Smooth muscle cell (in vitro differentiated cells): Measurements from ENCODE around the gene GCK. TPM values are rescaled to one million over a fixed set of nuclear protein-coding genes. Genes with fewer than 3 reads are reported as not detected.

Source experiments
- DNase-seq: peaks from one replicate; lab custom pipeline; 2025; ENCODE audit not compliant: unreplicated experiment; lab: John Stamatoyannopoulos, UW
- H2AFZ ChIP-seq: fragments of 200-600 bp; sonication (generic); 2 replicates; pipeline ENCODE4 v1.6.0; 2016; ENCODE audit warnings: antibody characterized with exemption, low read depth, mild to moderate bottlenecking
- H3F3A ChIP-seq: fragments of 200-600 bp; sonication (generic); 2 replicates; pipeline ENCODE4 v1.6.0; 2017; ENCODE audit warnings: antibody characterized with exemption, low read depth
- H3K27ac ChIP-seq: fragments of 200-600 bp; sonication (generic); 2 replicates; pipeline ENCODE4 v1.5.1; 2016; ENCODE audit warnings: low read depth, mild to moderate bottlenecking
- H3K27me3 ChIP-seq: fragments of 200-600 bp; sonication (generic); 2 replicates; pipeline ENCODE4 v1.6.1; 2016; ENCODE audit warnings: low read depth, mild to moderate bottlenecking
- H3K36me3 ChIP-seq: fragments of 200-600 bp; sonication (generic); 2 replicates; pipeline ENCODE4 v1.5.1; 2016; ENCODE audit warnings: low read depth
- H3K4me1 ChIP-seq: fragments of 200-600 bp; sonication (generic); 2 replicates; pipeline ENCODE4 v1.5.1; 2016; ENCODE audit warnings: low read depth
- H3K4me2 ChIP-seq: fragments of 200-600 bp; sonication (generic); 2 replicates; pipeline ENCODE4 v1.6.0; 2016; ENCODE audit warnings: mild to moderate bottlenecking
- H3K4me3 ChIP-seq: fragments of 200-600 bp; sonication (generic); 2 replicates; pipeline ENCODE4 v1.5.1; 2016; ENCODE audit warnings: mild to moderate bottlenecking
- H3K79me2 ChIP-seq: fragments of 200-600 bp; sonication (generic); 2 replicates; pipeline ENCODE4 v1.6.0; 2016; ENCODE audit warnings: low read depth, mild to moderate bottlenecking
- H3K9ac ChIP-seq: fragments of 200-600 bp; sonication (generic); 2 replicates; pipeline ENCODE4 v1.6.0; 2016; ENCODE audit warnings: low read depth
- H3K9me3 ChIP-seq: fragments of 200-600 bp; sonication (generic); replicated peaks from 2 replicates; pipeline ENCODE4 v1.5.1; 2016; ENCODE audit warnings: low read depth
- H4K20me1 ChIP-seq: fragments of 200-600 bp; sonication (generic); 2 replicates; pipeline ENCODE4 v1.6.0; 2016; ENCODE audit warnings: low read depth
- WGBS: methylation state at CpG from one replicate; pipeline ENCODE4 v1.1.7; 2016; ENCODE audit warnings: low lambda C conversion rate; 5-methylcytosine and 5-hydroxymethylcytosine counted together
- polyA plus RNA-seq: library from polyadenylated mRNA; unstranded; fragments of >200 nt; fragmentation: Nextera tagmentation; extraction: Ambion mirVana; gene quantifications from 2 replicates; pipeline ENCODE4 v1.2.1, GENCODE V29; 2016
- total RNA-seq: library from RNA; depleted of rRNA; stranded (reverse); fragments of >200 nt; gene quantifications from 2 replicates; pipeline ENCODE4 v1.2.3, GENCODE V29; 2014
- TF ChIP-seq, protein P1 (sequence below): fragments of 200-600 bp; sonication (generic); IDR thresholded peaks from 2 replicates; pipeline ENCODE4 v1.5.1; 2017; ENCODE audit warnings: borderline replicate concordance, mild to moderate bottlenecking, antibody characterized with exemption; ENCODE audit not compliant: insufficient read depth, poor library complexity, severe bottlenecking

GCK gene
- total and polyA plus RNA-seq, 2 experiments from 2014 or later = 1.6 to 5.5 TPM

- DNase-seq = no peak
- Histone ChIP-seq H3F3A (no peaks in the 10 kb centered on the region), H3K4me3 (no peak overlapping the region), H3K27me3 (no peaks in the 10 kb centered on the region), H3K9ac (no peak overlapping the region), H4K20me1 (no peaks in the 10 kb centered on the region), H2AFZ (no peak overlapping the region), H3K36me3 (no peaks in the 10 kb centered on the region), H3K79me2 (no peaks in the 10 kb centered on the region), H3K9me3 (no peaks in the 10 kb centered on the region), H3K4me2 (no peak overlapping the region), H3K4me1 (no peaks in the 10 kb centered on the region), H3K27ac (no peak overlapping the region)
- WGBS = 90% methylated on average over 13 of the region's 13 CpGs
- TF ChIP-seq, protein P1, sequence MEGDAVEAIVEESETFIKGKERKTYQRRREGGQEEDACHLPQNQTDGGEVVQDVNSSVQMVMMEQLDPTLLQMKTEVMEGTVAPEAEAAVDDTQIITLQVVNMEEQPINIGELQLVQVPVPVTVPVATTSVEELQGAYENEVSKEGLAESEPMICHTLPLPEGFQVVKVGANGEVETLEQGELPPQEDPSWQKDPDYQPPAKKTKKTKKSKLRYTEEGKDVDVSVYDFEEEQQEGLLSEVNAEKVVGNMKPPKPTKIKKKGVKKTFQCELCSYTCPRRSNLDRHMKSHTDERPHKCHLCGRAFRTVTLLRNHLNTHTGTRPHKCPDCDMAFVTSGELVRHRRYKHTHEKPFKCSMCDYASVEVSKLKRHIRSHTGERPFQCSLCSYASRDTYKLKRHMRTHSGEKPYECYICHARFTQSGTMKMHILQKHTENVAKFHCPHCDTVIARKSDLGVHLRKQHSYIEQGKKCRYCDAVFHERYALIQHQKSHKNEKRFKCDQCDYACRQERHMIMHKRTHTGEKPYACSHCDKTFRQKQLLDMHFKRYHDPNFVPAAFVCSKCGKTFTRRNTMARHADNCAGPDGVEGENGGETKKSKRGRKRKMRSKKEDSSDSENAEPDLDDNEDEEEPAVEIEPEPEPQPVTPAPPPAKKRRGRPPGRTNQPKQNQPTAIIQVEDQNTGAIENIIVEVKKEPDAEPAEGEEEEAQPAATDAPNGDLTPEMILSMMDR = no peak
Observed at GRCh38 chr7:44232396-44232795, 43.2 kb upstream of the GCK start.

DNA sequence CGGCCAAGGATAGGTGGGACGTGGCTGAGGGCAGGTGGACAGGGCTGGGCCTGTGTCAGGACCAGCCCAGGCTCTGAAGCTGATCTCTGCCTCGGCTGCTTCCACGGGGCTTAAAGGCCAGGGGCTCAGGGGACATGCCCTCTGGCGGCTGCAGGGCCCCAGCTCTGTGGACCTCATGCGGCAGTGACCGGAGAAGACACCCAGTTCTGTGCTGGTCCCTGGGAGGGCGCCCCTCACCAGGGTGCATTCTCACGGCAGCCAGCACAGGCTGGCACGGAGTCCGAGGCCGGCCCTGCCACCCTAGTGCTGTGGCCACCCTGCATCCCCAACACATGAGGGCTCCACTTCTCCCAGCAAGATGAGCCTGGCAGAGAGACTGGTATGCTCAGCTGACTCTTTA, 41.8 kb upstream of the GCK start:
- Histone ChIP-seq H3K9ac (no peak overlapping the region), H3F3A (no peaks in the 10 kb centered on the region), H3K27ac (no peak overlapping the region), H3K27me3 (no peaks in the 10 kb centered on the region), H3K4me3 (no peak overlapping the region), H3K9me3 (no peaks in the 10 kb centered on the region), H3K4me1 (no peaks in the 10 kb centered on the region), H4K20me1 (no peaks in the 10 kb centered on the region), H3K4me2 (no peak overlapping the region), H3K36me3 (no peaks in the 10 kb centered on the region), H2AFZ (no peak overlapping the region), H3K79me2 (no peaks in the 10 kb centered on the region)
- TF ChIP-seq, protein P1 = no peak
- DNase-seq = no peak
- WGBS = 96% methylated on average over 12 of the region's 12 CpGs

- H3K9ac ChIP-seq = no peak overlapping the region
- TF ChIP-seq, protein P1 = no peak
- H3F3A ChIP-seq = no peaks in the 10 kb centered on the region
- H3K27me3 ChIP-seq = no peaks in the 10 kb centered on the region
- H3K27ac ChIP-seq = no peak overlapping the region
- H3K36me3 ChIP-seq = no peaks in the 10 kb centered on the region
- WGBS = 91% methylated on average over 7 of the region's 7 CpGs
- H2AFZ ChIP-seq = no peak overlapping the region
- H3K4me2 ChIP-seq = no peak overlapping the region
- DNase-seq = no peak
- no peaks in the 10 kb centered on the region for H3K79me2 ChIP-seq
- H3K4me1 ChIP-seq = no peaks in the 10 kb centered on the region
- H4K20me1 ChIP-seq = no peaks in the 10 kb centered on the region
- no peak overlapping the region for H3K4me3 ChIP-seq
- no peaks in the 10 kb centered on the region for H3K9me3 ChIP-seq
Observed at GRCh38 chr7:44230286-44230685, 41.0 kb upstream of the GCK start.

GRCh38 chr7:44229546-44230105, 40.4 kb upstream of the GCK start:
- Histone ChIP-seq H3K27me3 (no peaks in the 10 kb centered on the region), H3K4me2 (no peak overlapping the region), H3K9me3 (no peaks in the 10 kb centered on the region), H3K79me2 (no peaks in the 10 kb centered on the region), H2AFZ (no peak overlapping the region), H3K27ac (no peak overlapping the region), H3K4me3 (no peak overlapping the region), H3K9ac (no peak overlapping the region), H3F3A (no peaks in the 10 kb centered on the region), H4K20me1 (no peaks in the 10 kb centered on the region), H3K36me3 (no peaks in the 10 kb centered on the region), H3K4me1 (no peaks in the 10 kb centered on the region)
- 97% methylated on average over 10 of the region's 11 CpGs for WGBS
- TF ChIP-seq, protein P1 = no peak
- DNase-seq = no peak
